ENCODE results near the gene OR52I1.

OR52I1 gene, protein sequence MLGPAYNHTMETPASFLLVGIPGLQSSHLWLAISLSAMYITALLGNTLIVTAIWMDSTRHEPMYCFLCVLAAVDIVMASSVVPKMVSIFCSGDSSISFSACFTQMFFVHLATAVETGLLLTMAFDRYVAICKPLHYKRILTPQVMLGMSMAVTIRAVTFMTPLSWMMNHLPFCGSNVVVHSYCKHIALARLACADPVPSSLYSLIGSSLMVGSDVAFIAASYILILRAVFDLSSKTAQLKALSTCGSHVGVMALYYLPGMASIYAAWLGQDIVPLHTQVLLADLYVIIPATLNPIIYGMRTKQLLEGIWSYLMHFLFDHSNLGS

DNA sequence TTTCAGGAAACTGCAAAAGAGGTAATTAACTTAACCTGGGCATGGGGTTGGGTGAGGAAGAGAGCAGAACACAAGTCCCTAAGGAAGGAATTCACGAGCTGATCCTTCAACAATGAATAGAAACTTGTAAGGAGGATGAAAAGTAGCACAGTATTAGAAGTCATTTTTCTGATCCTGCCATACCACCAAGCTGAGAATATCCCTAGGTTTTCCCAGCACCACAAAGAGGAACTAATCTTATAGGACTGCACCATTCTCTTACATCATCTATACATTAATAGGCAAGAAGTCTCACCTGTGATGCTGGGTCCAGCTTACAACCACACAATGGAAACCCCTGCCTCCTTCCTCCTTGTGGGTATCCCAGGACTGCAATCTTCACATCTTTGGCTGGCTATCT lies at the start of gene OR52I1:
OR52I1 (plus strand) TSS at position 301 of the 400 bp plus-strand sequence; CDS start at position 301, 0 bp downstream.
- DNase-seq (ENCODE audit: low read depth): no peak

DNA sequence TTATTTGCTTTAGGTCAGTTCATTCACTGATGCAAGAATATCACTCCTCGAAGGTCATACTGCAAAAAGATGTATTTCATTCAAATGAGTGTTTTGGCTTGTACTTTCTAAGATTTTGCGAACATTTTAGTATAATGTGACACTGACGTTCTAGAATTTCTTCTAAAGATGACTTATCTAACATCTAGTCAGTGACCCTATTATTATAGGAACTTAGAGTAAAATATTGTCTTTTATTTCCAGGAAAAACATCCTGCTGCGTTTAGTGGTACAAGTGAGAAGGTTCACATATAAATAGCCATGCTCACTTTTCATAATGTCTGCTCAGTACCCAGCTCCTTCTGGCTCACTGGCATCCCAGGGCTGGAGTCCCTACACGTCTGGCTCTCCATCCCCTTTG lies 48.9 kb upstream of the OR52I1 start, which contains the start of gene OR52M1:
OR52M1 (plus strand) TSS at position 301 of the 400 bp plus-strand sequence; CDS start at position 301, 0 bp downstream.
- no peak for DNase-seq (ENCODE audit: low read depth)

DNA sequence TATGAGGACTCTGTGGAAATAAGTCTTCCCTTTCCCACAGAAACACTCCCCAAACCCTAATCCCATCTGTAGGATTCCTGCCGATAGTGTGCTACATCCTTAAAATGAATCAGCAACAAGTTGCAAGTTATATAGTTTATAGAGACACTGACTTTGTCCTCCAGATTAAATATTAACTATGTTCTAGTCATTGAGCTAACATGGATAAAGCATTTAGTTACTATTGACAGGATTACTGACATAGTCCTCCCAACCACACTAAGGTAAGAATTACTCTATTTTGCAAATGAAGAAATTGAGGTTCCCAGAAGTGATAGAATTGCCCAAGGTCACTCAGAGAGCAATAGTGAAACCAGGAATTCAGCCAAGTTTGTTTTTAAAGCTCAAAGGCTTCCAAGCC lies 47.0 kb upstream of the OR52I1 start:
- DNase-seq (ENCODE audit: low read depth): no peak

DNA sequence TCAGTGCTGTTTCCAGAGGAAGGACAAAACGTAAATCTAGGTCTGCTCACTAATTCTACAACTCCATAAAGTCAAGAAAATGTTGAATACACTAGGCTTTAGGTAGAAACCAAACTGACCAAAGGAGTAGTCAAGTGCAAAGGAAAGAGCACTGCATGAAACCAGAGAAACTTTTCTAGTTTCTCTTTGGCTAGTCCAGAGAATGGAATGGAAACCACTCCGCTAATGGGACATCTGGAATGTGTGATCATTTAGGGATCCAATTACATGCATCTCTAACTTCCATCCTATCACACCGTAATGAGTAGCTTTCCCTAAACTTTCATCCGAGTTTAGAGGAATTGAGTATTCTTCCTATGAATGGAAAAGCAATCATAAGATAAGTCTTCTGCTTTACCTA lies 46.4 kb upstream of the OR52I1 start:
- no peak for DNase-seq (ENCODE audit: low read depth)

DNA sequence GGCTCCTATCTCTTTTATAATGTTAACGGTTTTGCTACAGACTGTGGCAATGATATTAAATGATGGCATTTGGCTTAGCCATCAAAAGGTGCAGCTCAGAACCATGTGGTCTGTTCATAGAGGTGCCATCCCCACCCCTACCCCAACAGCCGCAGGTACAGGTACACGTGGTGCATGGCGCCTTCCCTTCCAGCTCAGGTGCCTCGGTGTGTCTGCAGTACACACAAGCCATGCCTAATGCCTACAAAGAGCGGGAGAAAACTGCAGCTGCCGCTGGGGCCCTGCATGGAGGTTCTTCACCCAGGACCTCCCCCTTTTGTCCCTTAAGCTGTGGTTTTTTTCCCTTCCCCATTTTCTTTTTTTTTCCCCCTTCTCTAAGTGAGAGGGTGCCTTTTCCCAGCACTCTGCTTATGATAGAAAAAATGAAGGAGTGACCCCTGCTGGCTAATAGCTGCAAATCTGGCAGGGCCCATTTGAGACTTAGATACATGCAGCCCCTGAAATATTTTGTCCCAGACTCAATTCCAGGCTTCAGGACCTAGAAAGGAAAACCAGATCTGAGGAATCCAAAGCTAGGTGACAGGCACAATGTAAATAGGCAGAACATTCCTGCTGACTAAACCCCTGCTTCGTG lies 42.4 kb upstream of the OR52I1 start:
- DNase-seq (ENCODE audit: low read depth): no peak

DNA sequence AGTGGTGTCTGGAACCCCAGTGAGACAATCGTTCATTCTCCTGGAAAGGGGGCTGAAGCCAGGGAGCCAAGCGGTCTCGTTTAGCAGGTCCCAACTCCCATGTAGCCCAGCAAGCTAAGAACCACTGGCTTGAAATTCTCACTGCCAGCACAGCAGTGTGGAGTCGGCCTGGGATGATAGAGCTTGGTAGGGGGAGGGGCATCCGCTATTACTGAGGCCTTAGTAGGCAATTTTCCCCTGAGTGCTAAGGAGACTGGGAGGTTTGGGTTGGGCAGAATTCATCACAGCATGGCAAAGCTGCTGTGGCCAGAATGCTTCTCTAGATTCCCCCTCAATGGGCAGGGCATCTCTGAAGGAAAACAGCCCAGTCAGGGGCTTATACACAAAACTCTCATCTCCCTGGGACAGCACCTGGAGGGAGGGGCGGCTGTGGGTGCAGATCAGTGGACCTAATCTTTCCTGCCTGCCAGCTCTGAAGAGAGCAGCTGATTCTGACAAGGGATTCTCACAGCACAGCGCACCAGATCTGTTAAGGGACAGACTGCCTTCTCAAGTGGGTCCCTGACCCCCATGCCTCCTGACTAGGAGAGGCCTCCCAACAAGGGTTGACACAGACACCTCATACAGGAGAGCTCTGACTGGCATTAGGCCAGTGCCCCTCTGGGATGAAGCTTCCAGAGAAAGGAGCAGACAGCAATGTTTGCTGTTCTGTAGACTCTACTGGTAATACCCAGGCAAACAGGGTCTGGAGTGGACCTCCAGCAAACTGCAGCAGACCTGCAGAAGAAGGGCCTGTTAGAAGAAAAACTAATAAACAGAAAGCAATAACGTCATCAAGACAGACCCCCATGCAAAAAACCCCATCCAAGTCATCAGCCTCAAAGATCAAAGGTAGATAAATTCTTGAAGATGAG lies 34.1 kb upstream of the OR52I1 start:
- no peak for DNase-seq (ENCODE audit: low read depth)

DNA sequence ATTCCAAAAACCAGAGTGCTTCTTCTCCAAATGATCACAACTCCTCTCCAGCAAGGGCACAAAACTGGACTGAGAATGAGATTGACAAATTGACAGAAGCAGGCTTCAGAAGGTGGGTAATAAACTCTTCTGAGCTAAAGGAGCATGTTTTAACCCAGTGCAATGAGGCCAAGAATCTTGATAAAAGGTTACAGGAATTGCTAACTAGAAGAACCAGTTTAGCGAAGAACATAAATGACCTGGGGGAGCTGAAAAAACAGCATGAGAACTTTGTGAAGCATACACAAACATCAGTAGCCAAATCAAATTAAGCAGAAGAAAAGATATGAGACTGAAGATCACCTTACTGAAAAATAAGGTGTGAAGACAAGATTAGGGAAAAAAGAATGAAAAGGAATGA lies 33.4 kb upstream of the OR52I1 start:
- DNase-seq (ENCODE audit: low read depth): no peak

DNA sequence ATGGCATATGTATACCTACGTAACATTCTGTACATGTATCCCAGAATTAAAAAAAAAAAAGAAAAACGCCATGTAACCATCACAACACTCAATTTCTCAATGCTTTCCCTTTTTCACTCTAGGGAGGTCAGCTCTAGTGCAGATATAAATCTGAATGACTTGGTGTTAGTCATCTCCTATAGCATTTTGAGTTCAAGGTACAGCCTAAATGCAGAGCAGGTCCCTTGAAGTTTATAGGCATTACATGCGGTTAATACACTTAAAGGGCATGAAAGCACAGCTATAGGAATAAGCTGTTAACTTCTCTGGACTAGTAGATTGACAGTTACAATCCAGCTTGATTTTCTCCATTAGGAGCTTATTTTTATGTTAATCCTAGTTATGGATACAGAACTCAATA lies 28.5 kb upstream of the OR52I1 start:
- no peak for DNase-seq (ENCODE audit: low read depth)

DNA sequence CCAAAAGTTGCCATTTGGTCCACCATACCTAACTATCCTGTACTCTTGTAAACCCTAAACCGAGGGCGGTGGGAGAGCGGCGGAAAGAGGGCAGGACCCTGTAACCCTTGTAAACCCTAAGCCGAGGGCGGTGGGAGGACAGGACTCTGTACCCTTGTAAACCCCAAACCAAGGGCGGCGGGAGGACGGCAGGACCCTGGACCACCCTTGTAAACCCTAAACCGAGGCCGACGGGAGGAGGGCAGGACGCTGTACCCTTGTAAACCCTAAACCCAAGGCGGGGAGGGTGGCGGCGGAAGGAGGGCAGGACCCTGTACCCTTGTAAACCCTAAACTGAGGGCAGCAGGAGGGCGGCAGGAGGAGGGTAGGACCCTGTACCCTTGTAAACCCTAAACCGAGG lies 24.8 kb upstream of the OR52I1 start:
- no peak for DNase-seq (ENCODE audit: low read depth)

DNA sequence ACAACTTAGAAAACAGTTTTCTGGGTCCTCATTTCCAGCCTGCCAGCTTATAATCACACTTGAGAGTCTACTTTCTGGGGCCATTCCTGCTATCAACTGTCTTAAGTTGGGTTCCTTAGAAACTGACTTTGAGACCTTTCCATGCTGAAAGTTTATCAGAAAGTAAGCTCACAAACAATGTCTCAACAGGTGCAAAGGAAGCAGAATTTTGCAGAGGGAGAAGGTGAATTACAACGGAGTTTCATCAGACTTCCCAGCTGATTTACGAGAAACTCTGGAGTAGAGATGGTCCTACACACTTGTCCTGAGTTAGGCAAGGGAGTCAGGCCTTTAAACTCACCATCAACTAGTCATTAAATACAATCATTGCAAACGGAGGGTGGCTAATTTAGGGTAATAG lies 17.0 kb upstream of the OR52I1 start:
- DNase-seq (ENCODE audit: low read depth): no peak

DNA sequence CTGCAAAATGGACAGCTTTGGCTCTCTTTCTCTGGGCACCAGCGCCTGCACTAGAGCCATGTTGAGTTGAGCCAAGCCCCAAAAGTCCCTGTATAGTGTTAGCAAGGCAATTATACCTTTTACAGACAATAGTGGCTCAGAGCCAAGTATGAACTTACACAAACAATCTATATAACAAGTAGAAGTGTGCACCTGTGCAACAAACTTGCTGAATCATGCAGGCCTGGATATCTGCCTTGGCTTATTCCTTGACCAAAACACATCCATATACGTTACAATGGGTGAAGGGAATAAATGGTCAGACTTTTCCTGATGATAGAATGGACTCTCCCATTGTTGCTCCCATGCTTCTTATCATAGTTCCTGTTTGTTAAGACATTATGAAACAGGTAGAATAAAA lies 16.1 kb upstream of the OR52I1 start:
- DNase-seq (ENCODE audit: low read depth): no peak

DNA sequence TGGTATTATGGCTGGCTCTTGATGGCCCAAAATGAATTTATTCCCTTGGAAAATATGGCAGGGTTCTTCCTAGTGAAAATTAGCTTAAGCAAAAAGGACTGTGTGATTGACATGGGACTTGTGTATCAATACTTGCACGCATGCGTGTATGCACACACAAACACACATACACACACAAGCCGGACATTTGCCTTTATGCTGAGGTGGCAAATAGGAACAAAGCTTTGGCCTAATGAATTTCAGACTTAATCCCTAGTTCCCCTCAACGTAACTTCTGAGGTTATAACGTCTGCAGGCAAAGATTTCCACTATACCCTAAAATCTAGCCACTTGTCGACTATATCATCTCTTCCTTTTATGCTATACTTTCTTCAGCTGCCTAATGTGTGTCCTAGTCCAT lies 15.2 kb upstream of the OR52I1 start:
- no peak for DNase-seq (ENCODE audit: low read depth)

DNA sequence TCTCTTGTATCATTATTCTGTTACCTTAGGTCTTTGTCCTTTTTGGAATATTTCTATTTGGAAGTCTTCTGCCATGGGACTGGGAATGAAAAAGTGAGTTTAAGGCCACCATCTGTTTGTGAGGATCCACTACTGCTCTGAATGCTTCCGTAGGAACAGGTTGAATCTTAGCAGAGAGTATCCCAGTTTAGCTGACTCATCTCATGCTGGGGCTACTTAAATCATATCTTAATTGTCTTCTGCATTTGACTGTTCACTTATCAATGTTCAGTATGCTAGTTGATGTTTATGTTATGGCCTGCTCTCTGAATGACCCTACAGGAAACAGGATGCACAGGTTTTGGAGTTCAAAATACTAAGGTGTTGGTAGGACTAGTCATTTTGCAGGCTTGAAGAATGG lies 13.7 kb upstream of the OR52I1 start:
- no peak for DNase-seq (ENCODE audit: low read depth)

DNA sequence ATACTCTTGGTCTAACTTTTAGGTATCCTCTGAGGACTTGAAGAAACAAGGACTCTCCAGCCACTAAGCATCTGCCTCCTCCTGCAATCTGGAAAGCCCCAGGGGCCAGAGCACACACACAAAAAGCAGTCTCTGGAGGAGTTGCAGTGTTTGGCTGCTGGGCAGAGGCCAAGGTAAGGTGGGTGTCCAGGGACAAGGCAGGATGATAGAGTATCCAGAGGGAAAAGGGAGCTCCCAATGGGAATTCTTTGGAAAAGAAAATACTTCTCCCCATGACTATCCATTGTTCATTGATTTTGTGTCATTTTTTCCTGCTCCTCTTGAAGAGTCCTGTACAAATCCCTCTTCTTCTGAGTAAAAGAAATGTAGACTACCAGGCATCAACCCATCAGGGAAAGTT lies 12.4 kb upstream of the OR52I1 start, which contains the start of gene OR52I2:
OR52I2 (plus strand) TSS at position 301 of the 400 bp plus-strand sequence.
- DNase-seq (ENCODE audit: low read depth): no peak

DNA sequence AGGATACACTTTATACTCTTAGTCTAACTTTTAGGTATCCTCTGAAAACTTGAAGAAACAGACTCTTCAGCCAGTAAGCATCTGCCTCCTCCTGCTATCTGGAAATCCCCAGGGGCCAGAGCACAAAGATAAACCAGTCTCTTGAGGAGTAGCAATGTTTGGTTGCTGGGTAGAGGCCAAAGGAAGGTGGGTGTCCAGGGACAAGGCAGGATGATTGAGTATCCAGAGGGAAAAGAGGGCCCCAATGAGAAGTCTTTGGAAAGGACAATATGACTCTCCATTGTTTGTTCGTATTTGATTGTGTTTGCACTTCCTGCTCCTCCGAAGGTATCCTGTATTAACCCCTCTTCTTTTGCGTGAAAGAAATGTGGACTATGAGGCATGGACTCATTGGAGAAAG lies 4.8 kb upstream of the OR52I1 start:
- DNase-seq (ENCODE audit: low read depth): no peak

DNA sequence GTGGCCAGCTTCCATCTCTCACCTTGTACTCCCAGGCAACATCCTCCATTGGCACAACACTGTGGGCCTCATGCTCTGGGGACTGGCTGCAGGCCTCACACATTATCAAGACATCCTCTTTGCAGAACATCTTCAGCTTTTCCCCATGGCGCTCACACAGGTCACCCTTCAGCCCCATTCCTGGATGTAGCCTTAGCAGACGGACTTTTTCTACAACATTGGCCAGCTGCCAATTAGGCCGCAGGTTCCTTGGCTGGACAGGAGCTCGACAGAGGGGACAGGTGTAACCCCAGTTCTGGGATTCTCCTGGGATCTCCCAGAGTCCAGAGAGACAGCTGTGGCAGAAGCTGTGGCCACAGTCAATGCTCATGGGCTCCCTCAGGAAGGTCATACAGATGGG lies 11.2 kb downstream of the OR52I1 start:
- DNase-seq (ENCODE audit: low read depth): no peak

DNA sequence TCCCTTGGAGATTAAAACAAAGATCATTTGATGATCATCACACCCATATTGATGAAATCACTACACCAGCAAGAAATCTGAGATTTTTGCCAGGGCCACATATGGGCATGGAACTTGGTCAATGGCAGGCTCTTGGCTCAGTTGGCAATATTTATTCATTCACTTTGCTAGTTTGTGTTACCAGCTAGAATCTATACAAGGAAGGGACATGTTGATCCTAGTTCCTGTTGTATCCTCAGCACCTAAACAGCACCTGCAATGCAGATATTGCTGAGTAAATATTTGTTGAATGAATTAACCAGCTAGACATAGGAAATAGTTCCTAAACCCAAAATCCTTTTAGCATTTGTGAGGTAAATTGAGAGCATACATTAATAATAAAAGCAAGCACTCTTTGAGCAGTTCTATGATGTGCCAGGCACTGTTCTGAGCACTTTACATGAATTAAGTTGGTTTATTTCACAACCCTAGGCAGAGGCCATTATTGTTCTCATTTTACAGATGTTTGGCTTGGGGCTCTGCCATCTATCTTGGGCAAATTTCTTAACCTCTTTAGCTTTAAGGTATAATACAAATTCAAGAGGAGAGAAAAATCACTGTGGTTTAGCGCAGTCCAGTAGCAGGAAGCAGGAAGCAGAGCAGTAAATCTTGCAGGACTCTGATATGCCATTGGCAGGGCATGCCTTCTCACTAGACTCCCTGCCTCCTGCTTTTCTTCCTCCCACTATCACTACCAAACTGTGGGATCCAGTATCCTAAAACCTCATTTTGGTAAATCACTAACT lies 12.6 kb downstream of the OR52I1 start:
- no peak for DNase-seq (ENCODE audit: low read depth)

DNA sequence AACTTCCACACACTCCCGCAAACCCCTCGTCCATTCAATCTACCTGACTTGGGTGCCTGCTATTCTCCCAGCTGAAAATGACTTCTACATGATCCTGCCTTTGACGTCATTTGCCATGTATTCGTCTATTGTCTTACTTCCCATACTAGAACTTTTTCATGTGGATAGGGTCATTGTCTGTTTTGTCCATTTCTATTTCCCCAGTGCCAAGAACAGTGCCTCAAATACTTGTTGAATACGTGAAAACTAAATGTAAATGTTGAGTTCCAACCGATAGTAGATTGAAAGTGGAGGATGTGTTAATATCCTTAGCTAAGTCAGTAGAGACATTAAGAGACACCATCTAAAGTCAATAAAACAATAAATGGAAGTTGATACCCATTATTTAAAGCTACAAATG lies 13.3 kb downstream of the OR52I1 start:
- DNase-seq (ENCODE audit: low read depth): no peak

DNA sequence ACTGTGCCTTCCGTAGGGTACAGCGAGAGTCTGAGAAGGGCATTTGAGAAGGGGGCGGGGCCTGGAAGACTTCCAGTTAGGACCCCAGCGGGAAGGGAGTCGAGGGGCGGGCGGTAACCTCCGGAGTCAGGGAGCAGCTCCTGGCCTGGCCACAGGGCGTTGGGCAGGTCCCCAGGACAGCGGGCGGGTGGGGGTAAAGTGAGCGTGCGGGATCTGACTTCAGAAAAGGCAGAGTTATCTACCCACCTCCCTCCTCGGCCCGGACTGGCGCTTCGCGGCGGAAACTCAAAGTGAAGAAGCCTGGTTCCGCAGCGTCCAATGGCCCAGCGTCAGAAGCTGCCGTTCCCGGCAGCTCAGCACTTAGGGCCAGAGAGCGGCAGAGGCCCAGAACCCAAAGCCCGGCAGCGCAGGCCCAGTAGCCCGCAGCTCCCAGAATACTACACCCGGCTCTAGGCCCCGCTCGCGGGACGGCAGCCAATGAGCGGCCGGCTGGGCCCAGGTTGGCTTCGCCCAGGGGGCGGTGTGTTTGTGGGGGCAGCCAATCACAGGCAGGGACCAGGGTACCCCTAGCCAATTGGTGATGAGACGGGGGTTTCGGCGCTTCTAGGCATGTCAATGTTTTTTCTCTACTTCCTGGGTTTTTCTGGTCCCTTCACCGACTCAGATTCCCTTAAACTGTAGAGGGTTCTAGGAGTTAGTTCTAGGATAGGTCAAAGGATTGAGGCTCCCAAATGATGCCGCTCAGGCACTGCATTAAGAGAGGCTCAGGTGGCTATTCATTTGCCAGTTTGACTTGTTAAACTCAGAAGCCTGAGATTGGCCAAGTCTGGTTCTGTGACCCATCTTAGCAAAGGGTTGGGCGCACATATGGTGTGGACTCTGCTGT lies 14.2 kb downstream of the OR52I1 start, which contains the start of gene TRIM68:
TRIM68 (minus strand) TSS at position 451 of the 886 bp plus-strand sequence. CDS start 2,727 bp downstream, outside the sequence.
- peak; percentile 90 for DNase-seq (ENCODE audit: low read depth)

DNA sequence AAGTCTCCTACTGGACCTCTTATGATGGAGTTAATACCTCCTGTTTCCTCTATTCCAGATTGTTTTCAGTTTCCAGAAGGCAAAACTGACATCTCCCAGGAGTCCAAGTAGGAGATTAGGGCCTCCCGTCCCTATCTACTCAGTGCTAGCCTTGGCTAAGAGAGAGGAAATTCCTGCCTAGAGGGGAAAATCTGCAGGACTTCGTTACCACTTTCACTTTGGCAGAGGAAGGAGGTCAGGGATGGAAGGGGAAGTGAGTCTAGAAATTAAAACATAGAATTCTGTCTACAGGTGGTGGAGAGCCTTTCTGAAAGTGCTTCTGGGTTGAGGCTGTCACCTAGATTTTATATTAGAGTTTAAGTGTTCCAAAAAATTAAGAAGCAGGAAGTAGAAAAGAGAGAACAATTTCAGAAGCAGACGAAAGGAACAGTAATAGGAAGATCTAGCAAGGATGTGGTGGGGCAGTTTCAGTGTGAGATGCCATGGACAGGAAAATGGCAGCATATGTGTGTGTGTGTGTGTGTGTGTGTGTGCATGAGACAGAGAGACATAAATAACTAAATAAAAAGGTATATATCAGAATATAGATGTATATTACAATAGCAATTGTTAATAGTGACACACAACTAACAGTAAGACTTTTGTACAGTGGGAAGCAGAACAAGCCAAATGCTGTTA lies 16.6 kb downstream of the OR52I1 start:
- DNase-seq (ENCODE audit: low read depth): no peak

All from stimulated activated CD4-positive, alpha-beta T cell treated with anti-CD3 and anti-CD28 coated beads, Interleukin-2, amount 100 ng/mL, for 4 hours (primary cell).